ENCODE results near the gene NRAP. TPM values are rescaled to one million over a fixed set of nuclear protein-coding genes. Genes with fewer than 3 reads are reported as not detected.

The NRAP gene
- total and polyA plus RNA-seq, 2 donors (not counting 3 experiments of a cell fraction or from before 2014, with no cell fraction given): not detected

DNA sequence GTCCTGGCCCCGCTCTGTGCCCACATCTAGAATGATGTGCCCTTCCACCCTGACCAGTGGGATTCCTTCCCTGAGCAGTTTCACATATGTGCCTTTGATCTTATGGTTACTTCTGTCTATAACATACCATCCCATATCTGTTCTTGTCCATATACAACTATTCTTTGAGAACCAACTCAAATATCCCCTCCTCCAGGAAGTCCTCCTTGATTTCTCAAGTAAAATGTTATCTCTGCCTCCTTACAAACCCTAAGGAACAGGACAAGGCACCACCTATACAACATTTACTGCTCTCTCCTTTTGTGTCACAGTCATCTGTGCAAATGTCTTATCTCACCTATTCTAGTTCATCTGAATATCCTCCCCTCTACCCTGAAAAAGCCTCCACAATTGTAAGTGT lies 82.7 kb downstream of the NRAP start:
- Histone ChIP-seq H3K9me3 (replicated peaks; ENCODE audit: control insufficient read depth, insufficient read depth, low read length) (no peaks in the 10 kb centered on the region), H3K4me3 (replicated peaks in 1 of 3; ENCODE audit: insufficient read depth in 1 of 3, low read depth in 1 of 3, low read length in 3 of 3) (no peak overlapping the region), H4K20me1 (replicated peaks; ENCODE audit: control insufficient read depth, extremely low read depth, insufficient read depth, low read length) (no peaks in the 10 kb centered on the region), H3K27ac (ENCODE audit: insufficient read depth, low read depth, low read length) (no peak overlapping the region), H3K36me3 (ENCODE audit: control insufficient read depth in 2 of 2, extremely low read depth in 1 of 2, insufficient read depth in 2 of 2, low read length in 2 of 2) (no peaks in the 10 kb centered on the region), H3K79me2 (ENCODE audit: control insufficient read depth, insufficient read depth, low read length) (no peaks in the 10 kb centered on the region), H3K9ac (replicated peaks; ENCODE audit: extremely low read depth, insufficient read depth, low read length) (no peak overlapping the region), H3K27me3 (ENCODE audit: control insufficient read depth in 2 of 2, insufficient read depth in 2 of 2, low read length in 2 of 2) (no peaks in the 10 kb centered on the region), H3K4me1 (ENCODE audit: control insufficient read depth, extremely low read depth, insufficient read depth, low read length) (no peaks in the 10 kb centered on the region), H3K4me2 (ENCODE audit: insufficient read depth, low read length) (no peak overlapping the region), H3K9me1 (replicated peaks; ENCODE audit: control insufficient read depth, extremely low read depth, insufficient read depth, low read length) (no peaks in the 10 kb centered on the region), H2AFZ (ENCODE audit: low read depth, low read length) (no peak overlapping the region)
- DNase-seq (ENCODE audit: low read depth, low spot score): no peak
- intact Hi-C loops (cut with micrococcal nuclease) (no loop called here), dilution Hi-C loops (cut with MboI; ENCODE audit: extremely low pct_ligation_motif_present, low sequenced_read_pairs) (no loop called here)
- no TSS peak for BruUV-seq (replicated peaks)
- TF ChIP-seq EZH2 (IDR thresholded peaks at IDR 0.05; ENCODE audit: borderline replicate concordance, low read depth, low read length, severe bottlenecking) (no peak), GATA2 (IDR thresholded peaks at IDR 0.05; ENCODE audit: insufficient read depth, insufficient read length, low read depth, low read length) (no peak), FOS (IDR thresholded peaks at IDR 0.05; ENCODE audit: borderline replicate concordance, insufficient read depth, low read length) (no peak), MYC (IDR thresholded peaks at IDR 0.05; ENCODE audit: low read depth, low read length) (no peak), MAX (IDR thresholded peaks at IDR 0.05; ENCODE audit: insufficient read depth, insufficient read length) (no peak)
- no peak for FAIRE-seq
- ChIA-PET CTCF (no interaction called here), POLR2A (no interaction called here)

GRCh38 chr10:113578773-113579172 lies 85.1 kb downstream of the NRAP start:
- H3K9me1 ChIP-seq (replicated peaks; ENCODE audit: control insufficient read depth, extremely low read depth, insufficient read depth, low read length): no peaks in the 10 kb centered on the region
- no peak overlapping the region for H3K4me2 ChIP-seq (ENCODE audit: insufficient read depth, low read length)
- no peaks in the 10 kb centered on the region for H3K36me3 ChIP-seq (ENCODE audit: control insufficient read depth in 2 of 2, extremely low read depth in 1 of 2, insufficient read depth in 2 of 2, low read length in 2 of 2)
- DNase-seq (ENCODE audit: low read depth, low spot score) (no peak), FAIRE-seq (no peak)
- H3K9me3 ChIP-seq (replicated peaks; ENCODE audit: control insufficient read depth, insufficient read depth, low read length): no peaks in the 10 kb centered on the region
- no peaks in the 10 kb centered on the region for H4K20me1 ChIP-seq (replicated peaks; ENCODE audit: control insufficient read depth, extremely low read depth, insufficient read depth, low read length)
- H3K4me3 ChIP-seq (replicated peaks in 1 of 3; ENCODE audit: insufficient read depth in 1 of 3, low read depth in 1 of 3, low read length in 3 of 3): no peak overlapping the region
- H3K9ac ChIP-seq (replicated peaks; ENCODE audit: extremely low read depth, insufficient read depth, low read length): no peak overlapping the region
- intact Hi-C loops (cut with micrococcal nuclease) (no loop called here), dilution Hi-C loops (cut with MboI; ENCODE audit: extremely low pct_ligation_motif_present, low sequenced_read_pairs) (no loop called here)
- H3K4me1 ChIP-seq (ENCODE audit: control insufficient read depth, extremely low read depth, insufficient read depth, low read length): no peaks in the 10 kb centered on the region
- TF ChIP-seq MAX (IDR thresholded peaks at IDR 0.05; ENCODE audit: insufficient read depth, insufficient read length): no peak
- no peak for TF ChIP-seq JUN (IDR thresholded peaks at IDR 0.05; ENCODE audit: borderline replicate concordance, insufficient read depth, insufficient read length, low read depth)
- TF ChIP-seq POLR2A (IDR thresholded peaks at IDR 0.05; ENCODE audit: low read depth, low read length): no peak
- no peak for TF ChIP-seq POLR2AphosphoS5 (IDR thresholded peaks at IDR 0.05; ENCODE audit: insufficient read depth, low read depth, low read length)
- TF ChIP-seq, protein P1, sequence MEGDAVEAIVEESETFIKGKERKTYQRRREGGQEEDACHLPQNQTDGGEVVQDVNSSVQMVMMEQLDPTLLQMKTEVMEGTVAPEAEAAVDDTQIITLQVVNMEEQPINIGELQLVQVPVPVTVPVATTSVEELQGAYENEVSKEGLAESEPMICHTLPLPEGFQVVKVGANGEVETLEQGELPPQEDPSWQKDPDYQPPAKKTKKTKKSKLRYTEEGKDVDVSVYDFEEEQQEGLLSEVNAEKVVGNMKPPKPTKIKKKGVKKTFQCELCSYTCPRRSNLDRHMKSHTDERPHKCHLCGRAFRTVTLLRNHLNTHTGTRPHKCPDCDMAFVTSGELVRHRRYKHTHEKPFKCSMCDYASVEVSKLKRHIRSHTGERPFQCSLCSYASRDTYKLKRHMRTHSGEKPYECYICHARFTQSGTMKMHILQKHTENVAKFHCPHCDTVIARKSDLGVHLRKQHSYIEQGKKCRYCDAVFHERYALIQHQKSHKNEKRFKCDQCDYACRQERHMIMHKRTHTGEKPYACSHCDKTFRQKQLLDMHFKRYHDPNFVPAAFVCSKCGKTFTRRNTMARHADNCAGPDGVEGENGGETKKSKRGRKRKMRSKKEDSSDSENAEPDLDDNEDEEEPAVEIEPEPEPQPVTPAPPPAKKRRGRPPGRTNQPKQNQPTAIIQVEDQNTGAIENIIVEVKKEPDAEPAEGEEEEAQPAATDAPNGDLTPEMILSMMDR (IDR thresholded peaks at IDR 0.05; ENCODE audit: extremely low read depth in 1 of 2, insufficient read depth in 1 of 2, low read depth in 1 of 2, low read length in 2 of 2): no peak
- TF ChIP-seq MYC (IDR thresholded peaks at IDR 0.05; ENCODE audit: low read depth, low read length): no peak
- TF ChIP-seq FOS (IDR thresholded peaks at IDR 0.05; ENCODE audit: borderline replicate concordance, insufficient read depth, low read length): no peak
- no peak for TF ChIP-seq GATA2 (IDR thresholded peaks at IDR 0.05; ENCODE audit: insufficient read depth, insufficient read length, low read depth, low read length)
- TF ChIP-seq EZH2 (IDR thresholded peaks at IDR 0.05; ENCODE audit: borderline replicate concordance, low read depth, low read length, severe bottlenecking): no peak
- H3K27me3 ChIP-seq (ENCODE audit: control insufficient read depth in 2 of 2, insufficient read depth in 2 of 2, low read length in 2 of 2): no peaks in the 10 kb centered on the region
- CTCF ChIA-PET: no interaction called here
- POLR2A ChIA-PET: no interaction called here
- H2AFZ ChIP-seq (ENCODE audit: low read depth, low read length): no peak overlapping the region
- no peaks in the 10 kb centered on the region for H3K79me2 ChIP-seq (ENCODE audit: control insufficient read depth, insufficient read depth, low read length)
- no peak overlapping the region for H3K27ac ChIP-seq (ENCODE audit: insufficient read depth, low read depth, low read length)
- BruUV-seq (replicated peaks): no TSS peak

Measured in endothelial cell of umbilical vein (primary cell).